D721Med (cell line): ENCODE data around the gene CD7.
"Not testable (repeated sequence)": the region's sequence is repeated elsewhere in the genome, so short reads cannot be mapped to it uniquely, and the experiment has no call there.

Experiments used
- DNase-seq: peaks from one replicate; pipeline ENCODE4 v3.0.0; 2011; ENCODE audit warnings: low spot score; ENCODE audit not compliant: insufficient read length
- FAIRE-seq: peaks from 2 replicates; lab custom pipeline; 2011; peaks lifted over from hg19 to GRCh38; lab: Jason Lieb, UNC
- CTCF ChIP-seq: IDR thresholded peaks from 2 replicates; pipeline ENCODE4 v1.5.1; 2012; ENCODE audit warnings: mild to moderate bottlenecking, control low read depth; ENCODE audit not compliant: insufficient read depth; ENCODE audit errors: missing control alignments

The CD7 gene

GRCh38 chr17:82351254-82351712 is 33.9 kb upstream of the CD7 start:
- FAIRE-seq (no peak), DNase-seq (no peak)
- TF ChIP-seq CTCF: no peak

GRCh38 chr17:82350182-82351030 is 33.0 kb upstream of the CD7 start:
- FAIRE-seq: no peak
- no peak for DNase-seq
- TF ChIP-seq CTCF: peak; percentile 21

GRCh38 chr17:82349287-82349701 is 31.9 kb upstream of the CD7 start:
- FAIRE-seq: no peak
- no peak for TF ChIP-seq CTCF

GRCh38 chr17:82348866-82349265 is 31.5 kb upstream of the CD7 start:
- DNase-seq: no peak
- no peak for TF ChIP-seq CTCF
- FAIRE-seq: no peak

More at GRCh38 chr17:82349287-82349701, 31.9 kb upstream of the CD7 start:
- no peak for DNase-seq

- FAIRE-seq: no peak
- DNase-seq: no peak
These were observed 31.0 kb upstream of the CD7 start for GRCh38 chr17:82348434-82348833.

GRCh38 chr17:82347994-82348393 is 30.6 kb upstream of the CD7 start:
- not testable (repeated sequence) for DNase-seq, FAIRE-seq

More at GRCh38 chr17:82348434-82348833, 31.0 kb upstream of the CD7 start:
- no peak for TF ChIP-seq CTCF

GRCh38 chr17:82346342-82347300 is 29.2 kb upstream of the CD7 start:
- no peak for DNase-seq
- no peak for TF ChIP-seq CTCF
- FAIRE-seq: no peak
